ENCODE data around the gene NEU4.
A peak's percentile ranks its signal among the peaks of the same experiment; 100 is the strongest.

Gene NEU4

DNA sequence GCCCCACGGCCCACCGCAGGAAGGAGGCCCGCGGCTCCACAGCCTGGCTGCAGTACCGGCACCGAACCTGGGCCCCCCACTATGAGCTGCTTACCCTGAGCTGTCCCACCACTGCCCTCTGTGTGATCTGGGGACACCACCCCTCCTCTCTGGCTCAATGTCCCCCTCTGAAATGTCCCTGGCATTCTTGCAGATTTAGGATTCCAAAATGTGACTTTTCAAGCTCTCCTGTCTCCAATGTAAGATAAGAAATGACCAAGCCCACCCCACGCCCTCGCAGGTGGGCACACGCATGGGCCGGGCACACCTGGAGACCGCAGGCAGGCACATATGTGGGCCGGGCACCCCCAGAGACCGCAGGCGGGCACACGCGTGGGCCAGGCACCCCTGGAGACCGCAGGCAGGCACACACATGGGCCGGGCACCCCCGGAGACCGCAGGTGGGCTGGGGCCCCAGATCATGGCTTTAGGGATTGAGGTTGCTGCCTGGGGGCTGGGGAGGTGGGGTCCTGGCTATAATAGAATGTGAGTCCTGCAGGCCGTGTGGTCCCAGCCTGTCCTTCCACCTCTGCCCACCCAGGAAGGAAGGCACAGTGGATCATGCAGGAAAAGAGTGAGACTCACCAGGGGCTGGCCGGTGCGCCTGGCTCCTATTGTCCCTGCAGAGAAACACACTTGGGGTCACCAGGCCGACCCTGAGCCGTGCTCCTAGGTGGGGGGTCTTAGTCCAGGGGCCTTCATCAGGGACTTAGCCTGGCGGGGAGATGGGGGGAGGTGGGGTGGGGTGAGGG is 42.5 kb downstream of the NEU4 start:
- DNase-seq (ENCODE audit: low read depth in 2 of 2, low spot score in 1 of 2): no peak

DNA sequence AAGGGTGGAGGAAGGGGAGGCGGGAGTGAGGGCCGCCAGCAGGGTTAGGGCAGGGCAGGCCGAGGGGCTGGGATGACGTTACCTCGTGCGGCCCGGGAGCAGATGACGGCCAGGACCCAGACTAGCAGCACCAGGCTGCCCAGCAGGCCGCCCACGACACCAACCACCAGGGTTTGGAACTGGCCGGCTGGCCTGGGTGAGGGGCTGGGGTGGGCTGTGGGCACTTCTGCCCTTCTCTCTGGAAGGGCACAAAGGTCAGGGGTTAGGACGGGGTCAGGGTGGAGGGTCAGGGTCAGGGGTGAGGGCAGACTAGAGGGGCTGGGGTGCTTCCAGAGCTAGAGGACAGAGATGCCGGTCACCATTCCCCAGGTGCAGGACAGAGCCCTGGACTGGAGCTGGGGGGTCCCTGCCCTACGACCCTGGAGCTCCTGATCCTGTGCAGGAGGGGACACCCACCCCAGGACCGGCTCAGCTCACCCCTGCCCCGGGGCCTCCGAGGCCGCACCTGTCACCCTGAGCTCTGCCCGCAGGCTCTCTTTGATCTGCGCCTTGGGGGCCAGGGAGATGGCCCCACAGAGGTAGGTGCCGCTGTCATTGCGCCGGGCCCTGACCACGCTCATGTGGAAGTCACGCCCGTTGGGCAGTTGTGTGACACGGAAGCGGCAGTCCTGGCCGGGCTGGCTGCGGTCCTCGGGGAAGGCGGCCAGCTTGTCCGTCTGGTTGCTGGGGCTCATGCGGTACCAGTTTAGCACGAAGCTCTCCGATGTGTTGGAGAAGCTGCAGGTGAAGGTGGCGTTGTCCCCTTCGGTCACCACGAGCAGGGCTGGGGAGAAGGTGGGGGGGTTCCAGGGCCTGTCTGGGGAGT is 43.4 kb downstream of the NEU4 start:
- DNase-seq (ENCODE audit: low read depth in 2 of 2, low spot score in 1 of 2): no peak

DNA sequence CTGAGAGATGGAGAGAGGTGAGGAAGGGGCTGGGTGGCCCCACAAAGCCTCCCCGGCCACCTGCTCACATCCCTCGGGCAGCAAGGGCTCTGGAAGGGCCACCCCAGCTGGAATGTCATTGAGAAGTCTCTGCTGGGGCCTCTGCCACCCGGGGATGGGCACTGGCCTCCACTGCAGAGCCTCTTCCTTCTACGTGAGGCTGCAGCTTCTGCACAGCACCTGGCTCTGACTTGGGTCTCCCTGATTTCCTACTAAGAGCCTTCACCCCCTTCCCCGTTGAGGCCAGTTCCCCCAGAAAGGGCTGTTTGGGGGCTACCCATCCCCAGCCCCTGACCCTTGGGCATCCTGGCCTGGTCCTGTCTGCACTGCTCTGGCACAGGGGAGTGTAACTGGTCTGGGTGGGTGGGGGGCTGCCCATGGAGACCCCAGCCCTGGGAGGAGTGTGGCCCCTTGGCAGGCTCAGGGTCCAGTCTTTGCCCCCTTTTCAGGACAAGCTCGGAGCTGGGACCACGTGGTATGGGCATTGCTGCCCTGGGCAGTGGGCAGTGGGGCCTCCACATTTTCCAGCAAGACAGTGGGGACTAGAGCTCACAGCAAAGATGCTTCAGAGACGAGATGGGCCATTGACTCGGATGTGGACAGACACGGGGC is 44.1 kb downstream of the NEU4 start:
- no peak for DNase-seq (ENCODE audit: low read depth in 2 of 2, low spot score in 1 of 2)

DNA sequence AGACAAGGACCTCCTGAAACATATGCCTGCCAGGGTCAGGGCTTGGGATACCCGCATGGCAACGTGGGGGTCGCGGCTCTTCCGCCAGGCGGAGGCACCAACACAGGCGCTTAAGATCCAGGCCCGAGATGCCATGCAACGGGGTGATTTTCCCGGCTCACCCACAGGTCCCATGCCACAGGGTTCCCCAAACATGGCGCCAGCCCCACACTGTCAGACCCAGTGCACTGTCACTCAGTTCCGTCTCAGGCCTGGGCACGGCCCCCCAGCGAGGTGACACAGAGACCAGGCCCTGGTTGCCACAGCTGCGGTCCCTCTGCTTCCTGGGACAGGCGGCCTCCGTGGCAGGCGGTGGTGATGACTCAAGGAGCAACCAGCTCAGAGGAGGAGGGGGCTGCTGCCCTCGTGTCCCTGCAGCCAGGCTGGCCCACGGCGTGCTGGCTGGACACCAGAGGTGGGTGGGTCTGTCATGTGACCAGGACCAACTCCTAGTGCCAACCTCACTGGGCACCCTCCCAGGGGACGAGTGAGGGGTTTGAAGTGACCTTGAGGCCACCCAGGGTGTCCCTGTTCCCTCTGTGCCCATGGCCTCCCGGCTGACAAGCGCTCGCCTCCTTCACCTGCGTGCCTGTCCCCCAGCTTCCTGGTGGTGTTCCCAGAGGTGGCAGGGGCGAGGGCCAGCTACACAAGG is 44.8 kb downstream of the NEU4 start:
- no peak for DNase-seq (ENCODE audit: low read depth in 2 of 2, low spot score in 1 of 2)

DNA sequence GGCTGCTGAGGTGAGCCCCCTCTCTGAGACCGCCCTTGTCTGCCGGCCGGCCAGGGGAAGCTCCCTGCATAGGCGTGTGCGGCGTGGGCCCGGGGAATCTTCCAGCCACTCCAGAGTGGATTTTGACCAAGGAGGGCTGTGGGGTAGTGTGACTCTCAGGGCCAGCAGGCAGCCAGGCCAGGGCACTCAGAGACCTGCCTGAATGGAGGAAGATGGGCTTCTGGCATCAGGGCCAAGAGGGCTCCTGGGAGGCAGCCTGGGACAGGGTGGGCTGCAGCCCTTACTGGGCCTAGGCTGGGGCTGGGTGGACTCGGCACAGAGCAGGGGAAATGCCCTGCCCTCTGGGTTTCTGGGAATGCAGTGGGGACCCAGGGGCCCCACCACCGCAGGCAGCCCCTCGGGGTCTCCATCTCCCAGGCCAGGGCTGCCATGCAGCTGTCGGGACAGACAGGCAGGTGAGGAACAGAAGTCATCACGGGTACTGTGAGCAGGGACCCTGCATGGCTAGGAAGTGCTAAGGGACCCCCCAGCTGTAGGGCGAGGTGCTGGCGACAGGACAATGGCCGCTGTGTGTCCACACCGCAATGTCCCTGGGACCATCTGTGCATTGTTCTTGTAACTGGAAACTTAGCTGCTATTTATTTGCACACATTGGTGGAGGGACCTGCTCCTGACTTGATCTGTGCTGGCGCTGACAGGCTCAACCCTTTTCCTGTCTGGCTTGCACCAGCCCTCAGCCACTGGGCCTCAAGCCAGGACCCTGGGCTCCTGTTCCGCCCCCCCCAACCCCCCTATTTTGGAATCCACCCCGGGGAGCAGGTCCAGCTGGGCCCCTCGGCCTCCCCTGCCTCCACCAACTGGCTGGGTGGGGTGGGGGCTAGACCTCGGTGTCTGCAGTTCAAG is 45.6 kb downstream of the NEU4 start:
- no peak for DNase-seq (ENCODE audit: low read depth in 2 of 2, low spot score in 1 of 2)

DNA sequence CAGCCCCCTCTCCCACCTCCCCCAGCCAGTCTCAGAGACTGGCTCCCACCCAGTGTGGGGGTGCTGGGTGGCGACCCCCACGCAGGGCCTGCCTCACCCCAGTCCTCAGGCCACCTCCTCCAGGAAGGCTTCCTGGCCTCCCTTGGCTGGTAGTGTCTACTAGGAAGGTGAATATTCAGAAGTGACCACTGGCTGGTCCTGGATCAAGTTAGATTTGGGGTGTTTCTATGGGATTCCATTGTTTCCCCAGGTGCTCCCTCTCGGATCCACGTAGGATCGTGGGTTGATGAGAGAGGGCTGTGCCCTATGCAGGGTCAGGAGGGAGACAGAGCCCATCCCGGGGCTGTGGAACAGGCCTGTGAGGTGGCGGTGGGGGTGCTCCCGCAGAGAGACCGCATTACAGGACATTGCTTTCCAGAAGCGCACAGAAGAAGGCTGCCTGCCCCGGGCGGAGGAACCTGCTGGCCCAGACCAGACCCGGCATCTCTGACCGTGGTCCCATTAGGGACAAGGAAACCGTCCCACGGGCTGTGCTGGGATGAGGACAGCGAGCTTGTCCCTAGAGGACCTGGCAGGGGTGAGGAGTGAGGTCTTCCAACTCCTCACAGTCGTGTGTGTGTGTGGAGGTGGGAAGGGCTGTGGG is 46.4 kb downstream of the NEU4 start:
- DNase-seq (ENCODE audit: low read depth in 2 of 2, low spot score in 1 of 2): no peak

DNA sequence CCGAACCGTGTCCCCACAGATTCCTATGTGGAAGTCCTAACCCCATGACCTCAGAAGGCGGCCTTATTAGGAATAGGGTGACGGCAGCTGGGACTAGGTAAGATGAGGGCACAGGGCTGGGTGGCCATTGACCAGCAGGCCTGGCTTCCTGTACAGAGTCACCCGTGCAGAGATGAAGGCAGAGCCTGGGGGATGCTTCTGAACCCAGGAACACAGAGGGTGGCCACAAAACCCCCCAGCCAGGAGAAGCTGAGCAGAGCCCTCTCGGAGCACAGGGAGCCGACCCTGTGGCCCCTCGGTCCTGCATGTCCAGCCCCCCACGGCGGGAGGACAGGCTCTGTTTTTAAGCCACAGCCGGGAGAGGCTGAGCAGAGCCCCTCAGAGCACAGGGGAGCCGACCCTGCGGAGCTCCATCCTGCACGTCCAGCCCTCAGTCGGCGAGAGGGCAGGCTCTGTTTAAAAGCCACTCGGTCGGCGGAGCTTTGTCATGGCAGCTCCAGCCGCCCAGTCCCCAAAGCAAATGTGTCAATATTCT is 47.0 kb downstream of the NEU4 start:
- DNase-seq (ENCODE audit: low read depth in 2 of 2, low spot score in 1 of 2): no peak

DNA sequence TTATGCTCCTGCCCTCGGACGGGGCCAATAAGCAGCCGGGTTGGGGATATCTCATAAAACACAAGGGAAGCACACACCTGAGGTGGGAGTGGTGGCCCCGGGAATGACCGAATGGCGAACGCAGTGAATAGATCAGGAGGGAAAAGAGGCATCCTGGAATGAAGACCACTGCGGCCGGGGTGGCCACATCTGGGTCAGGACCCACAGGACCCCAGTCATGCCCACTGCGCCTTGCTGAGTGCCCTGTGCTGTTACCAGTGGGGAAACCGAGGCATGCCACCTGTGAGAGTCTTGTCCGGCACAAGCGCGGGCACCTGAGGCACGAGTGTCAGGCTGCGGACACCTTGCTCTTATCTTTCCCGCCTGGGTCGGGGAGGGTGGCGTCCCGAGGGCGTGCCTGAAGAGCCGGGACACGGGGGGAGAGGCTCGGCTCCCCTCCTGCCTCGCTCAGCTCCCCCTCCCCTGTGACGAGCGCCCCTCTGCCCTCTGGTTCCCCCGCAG is 48.1 kb downstream of the NEU4 start:
- DNase-seq (ENCODE audit: low read depth in 2 of 2, low spot score in 1 of 2): no peak

DNA sequence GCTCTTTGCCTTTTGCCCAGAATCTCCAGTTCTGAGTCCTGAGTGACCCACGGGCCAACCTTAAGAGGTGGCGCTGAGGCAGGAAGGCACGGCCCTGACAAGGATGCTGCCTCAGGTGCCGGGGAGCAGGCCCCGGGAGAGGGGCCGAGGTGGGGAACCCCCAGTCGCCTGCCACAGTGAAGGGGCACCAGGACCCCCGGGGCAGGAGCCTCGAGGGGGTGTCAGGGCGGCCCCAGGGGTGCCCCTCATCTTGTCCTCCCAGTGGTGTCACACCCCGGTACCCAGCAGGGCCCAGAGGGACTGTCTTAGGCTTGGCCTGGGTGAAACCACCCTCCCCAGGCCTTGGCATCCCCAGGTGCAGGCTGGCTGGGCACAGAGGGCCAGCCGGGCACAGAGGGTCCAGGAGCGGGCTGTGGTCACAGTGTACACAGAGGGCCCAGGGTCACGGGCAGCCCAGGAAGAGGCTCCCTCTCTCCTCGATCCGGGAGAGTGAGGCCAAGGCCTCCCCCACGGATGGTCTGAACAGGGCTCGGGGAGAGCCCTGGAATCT is 48.7 kb downstream of the NEU4 start:
- no peak for DNase-seq (ENCODE audit: low read depth in 2 of 2, low spot score in 1 of 2)

DNA sequence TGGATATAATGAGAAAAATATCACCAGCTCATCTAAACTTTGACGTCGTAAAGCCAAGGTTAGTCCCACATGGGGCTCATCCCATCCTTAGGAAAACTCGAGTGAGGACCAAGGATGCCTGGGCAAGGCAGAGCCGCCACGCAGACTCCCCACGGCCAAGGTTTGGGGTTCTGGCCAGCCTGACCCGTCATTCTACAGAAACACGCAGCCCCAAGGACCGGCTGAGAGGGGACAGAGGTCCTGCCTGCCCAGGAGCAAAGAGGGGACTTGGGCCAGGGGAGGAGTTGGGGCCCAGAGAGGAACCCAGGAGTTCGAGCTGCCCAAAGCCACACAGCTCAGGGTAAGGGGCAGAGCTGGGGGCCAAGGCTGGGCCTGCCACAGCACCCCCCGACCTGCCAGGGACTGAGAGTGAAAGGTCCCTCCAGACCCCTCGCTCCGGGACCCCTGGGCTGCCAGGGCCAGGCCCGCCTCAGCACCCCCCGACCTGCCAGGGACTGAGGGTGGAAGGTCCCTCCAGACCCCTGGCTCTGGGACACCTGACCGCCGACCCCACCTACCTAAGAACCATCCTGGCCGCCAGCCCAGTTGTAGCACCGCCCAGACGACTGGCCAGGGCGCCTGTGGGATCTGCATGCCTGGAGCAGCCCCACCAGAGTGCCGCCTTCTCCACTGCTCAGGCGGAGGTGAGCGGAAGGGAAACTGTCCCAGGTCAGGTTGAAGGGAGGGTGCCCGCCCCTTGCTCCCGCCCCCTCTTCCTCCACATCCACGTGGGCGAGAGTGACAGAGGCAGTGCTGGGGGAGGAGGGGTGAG is 49.4 kb downstream of the NEU4 start, which contains the start of gene PDCD1:
Gene PDCD1, minus strand, starts transcription at position 689 of the 811 bp plus-strand sequence. Its CDS starts 56 bp downstream, at position 633.
- DNase-seq (ENCODE audit: low read depth in 2 of 2, low spot score in 1 of 2): no peak

DNA sequence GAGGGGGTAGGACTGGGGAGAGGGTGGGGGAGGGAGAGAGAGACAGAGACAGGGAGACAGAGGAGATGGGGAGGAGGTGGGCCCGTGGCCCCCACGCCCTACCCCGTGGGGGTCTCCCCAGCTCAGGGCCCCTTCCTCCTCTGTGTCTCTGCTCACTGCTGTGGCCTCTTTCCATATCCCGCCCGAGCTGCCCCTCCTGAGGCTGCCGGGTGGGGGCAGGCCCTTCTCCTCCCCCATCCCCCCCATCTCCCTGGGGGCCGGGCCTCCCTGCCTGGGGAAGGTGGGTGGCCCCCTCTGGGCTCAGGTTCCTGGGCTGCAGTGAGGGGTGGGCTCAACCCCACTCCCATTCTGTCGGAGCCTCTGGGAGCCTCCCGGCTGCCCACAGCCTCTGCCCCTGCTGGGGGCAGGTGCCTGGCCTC is 50.0 kb downstream of the NEU4 start:
- no peak for DNase-seq (ENCODE audit: low read depth in 2 of 2, low spot score in 1 of 2)

DNA sequence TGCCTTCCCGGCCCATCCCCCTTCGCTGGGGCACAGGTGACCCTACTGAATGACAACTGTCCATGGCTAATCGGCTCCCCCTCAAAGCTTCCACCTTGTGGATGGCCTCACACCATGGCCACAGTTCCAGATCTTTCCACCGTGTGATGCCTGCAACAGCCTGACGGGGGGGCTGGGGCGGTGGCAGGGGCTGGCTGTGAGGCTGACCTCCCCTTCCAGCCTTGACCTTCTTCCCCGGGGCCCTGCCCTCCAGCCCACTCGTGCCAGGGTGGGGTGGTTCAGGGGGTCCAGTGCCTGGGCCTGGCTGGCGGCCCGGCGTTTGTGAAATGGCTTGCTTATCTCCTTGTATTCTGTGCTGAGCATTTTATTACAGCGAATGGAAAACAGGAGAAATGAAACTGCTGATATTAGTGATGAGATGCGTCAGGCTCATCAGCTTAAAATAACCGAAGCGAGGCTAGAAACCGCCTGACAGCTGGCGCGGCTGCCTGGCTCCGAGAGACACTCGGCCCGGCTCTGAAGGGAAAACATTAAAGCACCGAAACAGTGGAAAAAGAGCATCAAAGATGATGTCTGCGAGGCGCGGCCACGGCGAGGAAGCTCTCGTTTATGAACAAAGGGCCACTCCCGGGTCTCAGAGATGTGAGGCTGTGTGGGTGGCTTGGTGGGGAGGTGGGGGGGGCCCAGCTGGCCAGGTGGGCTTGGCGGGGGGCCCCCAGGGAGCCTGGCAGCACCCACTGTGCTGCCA is 50.6 kb downstream of the NEU4 start:
- peak in 1 of 2 donors; percentile 27 for DNase-seq (ENCODE audit: low read depth in 2 of 2, low spot score in 1 of 2)

DNA sequence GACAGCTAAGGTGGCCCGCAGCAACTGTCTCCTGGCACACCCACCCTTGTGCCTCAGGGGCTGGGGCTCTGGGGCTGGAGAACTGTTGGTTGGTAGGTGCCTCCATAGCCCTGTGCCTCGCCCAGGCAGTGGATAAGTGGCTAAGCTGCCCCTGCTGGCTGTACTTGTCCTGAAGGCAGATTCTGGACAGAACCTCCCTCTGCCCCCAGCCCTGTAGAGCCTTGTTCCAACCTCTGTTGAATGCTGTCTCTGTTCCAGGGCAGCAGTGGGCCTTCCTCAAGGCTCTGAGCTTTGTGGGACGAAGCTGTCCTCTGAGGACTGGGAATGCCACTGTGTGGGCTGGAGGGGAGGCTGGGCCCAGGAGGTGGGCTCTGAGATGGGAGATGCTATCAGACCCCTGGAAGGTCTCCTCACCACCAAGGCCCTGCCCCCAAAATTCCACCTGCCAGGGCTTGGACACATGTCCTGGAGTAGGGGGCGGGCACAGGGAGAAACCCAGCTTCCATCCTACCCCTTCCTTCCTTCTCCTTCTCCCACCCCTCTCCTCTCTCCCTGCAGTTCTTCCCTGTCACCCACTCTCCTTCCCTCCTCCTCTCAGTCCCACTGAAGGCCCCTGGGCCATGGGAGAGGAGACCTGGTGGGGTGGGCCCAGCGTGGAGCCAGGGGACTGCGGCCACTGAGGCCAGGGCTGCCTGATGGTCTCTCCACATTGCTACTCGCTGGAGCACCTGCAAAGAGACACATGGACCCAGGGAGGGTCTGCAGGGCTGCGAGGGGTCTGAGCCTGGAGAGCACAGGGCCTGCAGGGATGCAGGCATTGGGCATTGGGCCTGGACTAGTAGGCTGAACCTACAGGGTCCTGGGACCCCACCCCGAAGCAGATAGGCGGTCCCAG is 51.4 kb downstream of the NEU4 start:
- no peak for DNase-seq (ENCODE audit: low read depth in 2 of 2, low spot score in 1 of 2)

DNA sequence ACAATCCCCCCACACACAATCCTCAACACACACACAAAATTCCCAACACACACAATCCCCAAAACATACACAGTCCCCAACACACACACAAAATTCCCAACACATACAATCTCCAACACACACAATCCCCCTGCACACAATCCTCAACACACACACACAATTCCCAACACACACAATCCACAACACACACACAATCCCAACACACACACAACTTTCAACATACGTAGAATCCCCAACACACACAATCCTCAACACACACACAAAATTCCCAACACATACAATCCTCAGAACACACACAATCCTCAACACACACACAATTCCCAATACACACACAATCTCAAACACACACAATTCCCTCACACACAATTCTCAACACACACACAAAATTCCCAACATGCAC is 52.3 kb downstream of the NEU4 start:
- no peak for DNase-seq (ENCODE audit: low read depth in 2 of 2, low spot score in 1 of 2)

DNA sequence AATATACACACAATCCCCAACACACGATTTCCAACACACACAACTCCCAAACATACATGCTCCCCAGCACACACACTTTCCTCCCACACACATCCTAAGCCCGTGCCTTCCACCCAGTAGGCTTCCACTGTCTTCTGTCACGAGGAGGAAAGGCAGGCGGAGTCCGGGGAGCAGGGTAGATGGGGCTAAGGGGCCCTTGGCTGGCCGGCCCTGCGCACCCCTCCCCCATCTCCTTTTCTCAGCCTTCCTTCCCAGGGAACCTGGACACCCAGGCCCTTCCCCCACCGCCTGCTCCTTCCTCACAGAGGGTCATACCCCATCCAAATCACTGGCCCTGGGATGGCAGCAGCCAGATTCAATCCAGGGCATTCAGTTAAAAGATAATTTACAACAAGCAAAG is 53.1 kb downstream of the NEU4 start:
- no peak for DNase-seq (ENCODE audit: low read depth in 2 of 2, low spot score in 1 of 2)

DNA sequence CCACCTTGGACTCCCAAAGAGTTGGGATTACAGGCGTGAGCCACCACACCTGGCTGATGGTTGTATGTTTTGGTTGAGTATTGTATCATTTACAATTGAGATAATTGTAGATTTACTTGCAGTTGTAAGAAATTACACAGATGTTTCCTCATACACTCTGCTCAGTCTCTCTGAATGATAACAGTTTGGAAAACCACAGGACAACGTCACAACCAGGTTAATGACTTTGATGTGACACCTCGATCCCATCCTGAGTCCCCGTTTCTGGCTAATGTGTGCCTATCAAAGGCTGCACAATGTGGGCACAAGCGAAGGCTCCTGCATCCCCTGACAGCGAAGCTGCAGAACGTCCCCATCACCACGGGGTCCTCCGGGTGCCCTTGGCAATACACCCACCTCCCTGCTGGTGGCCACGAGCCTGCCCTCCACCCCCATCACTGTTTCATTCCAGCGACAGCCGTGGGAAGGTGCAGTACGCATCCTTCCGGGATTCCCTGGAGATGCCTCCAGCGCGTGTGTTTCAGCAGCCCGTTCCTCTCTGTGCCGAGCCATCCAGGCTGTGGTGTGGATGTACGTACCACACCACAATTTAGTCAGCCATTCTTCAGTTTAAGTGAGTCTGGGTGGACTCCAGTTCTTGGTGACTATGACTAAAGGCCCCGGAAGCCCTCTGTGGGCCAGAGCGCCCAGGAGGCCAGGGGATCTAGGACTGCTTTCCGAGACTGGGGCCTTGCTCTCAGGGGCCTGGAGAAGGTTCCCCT is 54.0 kb downstream of the NEU4 start:
- DNase-seq (ENCODE audit: low read depth in 2 of 2, low spot score in 1 of 2): no peak

Data from stimulated activated CD8-positive, alpha-beta memory T cell treated with anti-CD3 and anti-CD28 coated beads, Interleukin-4, amount 100 ng/mL, for 1 hour (primary cell).